Activated CD8-positive, alpha-beta memory T cell treated with anti-CD3 and anti-CD28 coated beads, Interleukin-2, amount 50 U/mL, for 48 hours (primary cell): ENCODE data around the gene HOXC12.

Source experiments
- DNase-seq: peaks from one replicate; pipeline ENCODE4 v3.0.0-alpha.2; 2020

HOXC12 gene

DNA sequence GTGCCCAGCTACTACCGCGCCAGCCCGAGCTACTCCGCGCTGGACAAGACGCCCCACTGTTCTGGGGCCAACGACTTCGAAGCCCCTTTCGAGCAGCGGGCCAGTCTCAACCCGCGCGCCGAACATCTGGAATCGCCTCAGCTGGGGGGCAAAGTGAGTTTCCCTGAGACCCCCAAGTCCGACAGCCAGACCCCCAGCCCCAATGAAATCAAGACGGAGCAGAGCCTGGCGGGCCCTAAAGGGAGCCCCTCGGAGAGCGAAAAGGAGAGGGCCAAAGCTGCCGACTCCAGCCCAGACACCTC lies 30.9 kb downstream of the HOXC12 start:
- DNase-seq: no peak

- no peak for DNase-seq
Observed at GRCh38 chr12:53985994-53986685, 31.4 kb downstream of the HOXC12 start.

- no peak for DNase-seq
Observed at GRCh38 chr12:53986686-53987483, 32.2 kb downstream of the HOXC12 start.

DNA sequence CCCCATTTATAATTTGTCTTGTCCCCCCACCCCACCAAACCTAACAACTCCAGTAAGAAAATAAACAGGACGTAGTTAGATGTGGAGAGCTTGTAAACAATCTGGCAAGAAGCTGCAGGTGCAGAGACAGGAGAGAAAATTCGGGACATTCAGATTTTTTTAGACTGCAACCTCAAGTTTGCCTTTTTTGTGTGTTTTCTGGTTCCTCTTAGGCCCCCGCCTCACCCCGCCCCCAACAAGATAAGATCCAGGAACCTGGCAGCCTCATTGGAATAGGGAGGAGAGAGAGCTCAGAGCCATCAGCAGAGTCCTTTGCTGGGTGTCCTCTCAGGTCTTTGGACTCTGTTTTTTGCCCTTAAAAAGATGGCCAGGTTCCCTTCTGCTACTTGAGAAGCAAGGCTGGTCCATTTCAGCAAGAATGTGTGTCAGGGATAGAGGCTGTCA lies 33.1 kb downstream of the HOXC12 start:
- DNase-seq: no peak

GRCh38 chr12:53988541-53989226 lies 34.0 kb downstream of the HOXC12 start:
- no peak for DNase-seq

GRCh38 chr12:53989227-53990113 lies 34.8 kb downstream of the HOXC12 start:
- no peak for DNase-seq

- DNase-seq: no peak
Observed at GRCh38 chr12:53990311-53991076, 35.8 kb downstream of the HOXC12 start.

- no peak for DNase-seq
Observed at GRCh38 chr12:53991077-53991460, 36.4 kb downstream of the HOXC12 start.

- no peak for DNase-seq
Observed at GRCh38 chr12:53992377-53992889, 37.7 kb downstream of the HOXC12 start.

- DNase-seq: no peak
Observed at GRCh38 chr12:53993162-53994008, 38.7 kb downstream of the HOXC12 start.

GRCh38 chr12:53994009-53994263 lies 39.2 kb downstream of the HOXC12 start:
- DNase-seq: no peak

DNA sequence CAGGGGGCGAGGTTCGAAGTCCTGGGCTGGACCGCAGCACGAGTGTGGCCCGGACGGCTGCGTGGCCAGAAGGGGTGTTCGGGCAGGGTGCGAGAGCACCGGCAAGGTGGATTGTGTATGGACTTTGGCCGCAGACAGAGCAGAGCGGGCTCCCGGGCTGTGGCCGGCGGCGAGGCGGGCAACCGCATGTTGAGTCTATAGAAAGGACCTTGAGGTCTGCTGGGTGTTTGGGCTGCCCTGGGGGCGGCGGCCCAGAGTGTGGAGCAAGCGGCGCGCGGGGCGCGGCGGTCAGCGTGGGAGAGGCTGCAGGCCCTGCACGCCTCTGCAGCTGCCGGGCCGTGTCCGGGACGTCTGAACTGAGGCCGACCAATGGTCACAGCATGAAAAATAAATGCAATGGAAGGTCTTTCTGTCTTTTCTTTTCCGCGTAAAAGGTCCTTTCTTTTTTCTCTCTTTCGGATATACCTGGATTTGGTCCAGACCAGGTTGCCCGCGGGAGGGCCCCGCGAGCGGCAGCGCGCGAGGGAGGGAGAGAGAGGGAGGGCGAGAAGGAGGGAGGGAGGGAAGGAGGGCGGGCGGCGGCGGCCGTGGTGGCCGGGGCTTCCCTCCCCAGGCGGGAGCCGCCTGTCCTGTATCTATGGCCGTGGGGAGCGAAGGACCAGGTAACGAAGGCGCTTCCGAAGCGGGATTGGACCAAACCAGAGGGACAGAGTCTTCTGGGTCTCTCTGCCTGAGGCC lies 39.7 kb downstream of the HOXC12 start:
- DNase-seq: no peak

GRCh38 chr12:53995002-53995377 lies 40.3 kb downstream of the HOXC12 start:
- no peak for DNase-seq

- DNase-seq: no peak
Observed at GRCh38 chr12:53995378-53996239, 40.9 kb downstream of the HOXC12 start.

GRCh38 chr12:53996240-53997203 lies 41.8 kb downstream of the HOXC12 start:
- no peak for DNase-seq

- DNase-seq: no peak
Observed at GRCh38 chr12:53997204-53998109, 42.8 kb downstream of the HOXC12 start.
